Lower lobe of right lung (tissue), 2 donors: ENCODE results near the gene FURIN. TPM values are rescaled to one million over a fixed set of nuclear protein-coding genes. Genes with fewer than 3 reads are reported as not detected.

Experiments
- ATAC-seq, 2 donors: fragments of 200-7000 bp; cut with Tn5 transposase; one replicate each; pipeline ENCODE4 v1.9.1; 2020 to 2022; ENCODE audit warnings: mild to moderate bottlenecking in 2 of 2, moderate library complexity in 2 of 2
- DNase-seq: peaks from one replicate; pipeline ENCODE4 v3.0.0-alpha.2; 2020
- H3K27ac ChIP-seq: fragments of 200-600 bp; one replicate; pipeline ENCODE4 v1.8.0; 2022
- H3K27me3 ChIP-seq: fragments of 200-600 bp; one replicate; pipeline ENCODE4 v1.8.0; 2022; ENCODE audit warnings: low read depth
- H3K36me3 ChIP-seq: fragments of 200-600 bp; one replicate; pipeline ENCODE4 v1.8.0; 2022; ENCODE audit warnings: mild to moderate bottlenecking
- H3K4me1 ChIP-seq: fragments of 200-600 bp; one replicate; pipeline ENCODE4 v1.8.0; 2022
- H3K4me3 ChIP-seq: fragments of 200-600 bp; one replicate; pipeline ENCODE4 v1.8.0; 2022; ENCODE audit warnings: mild to moderate bottlenecking
- H3K9me3 ChIP-seq: fragments of 200-600 bp; one replicate; pipeline ENCODE4 v1.8.0; 2022
- intact Hi-C: fragments of 100-400 bp; cut with DNase I; formaldehyde crosslinking; loops from one replicate; pipeline ENCODE4 v1.11.0; 2022
- total RNA-seq: library from RNA; stranded (reverse); fragmentation: NEBNext Ultra II Directional; extraction: Animal tissue kit (Norgen Biotek cat#: 25700); gene quantifications from one replicate; pipeline ENCODE4 v1.2.1, GENCODE V29; 2021
- TF ChIP-seq, protein P1 (sequence below): fragments of 200-600 bp; IDR thresholded peaks from one replicate; pipeline ENCODE4 v1.8.0; 2022; ENCODE audit warnings: antibody characterized with exemption, mild to moderate bottlenecking
- donor health status: DM: no; HTN: yes; CAD: no; lungs with severe emphysema.

FURIN gene
- total RNA-seq, 1 donor from 2014 or later = 86.5 TPM

DNA sequence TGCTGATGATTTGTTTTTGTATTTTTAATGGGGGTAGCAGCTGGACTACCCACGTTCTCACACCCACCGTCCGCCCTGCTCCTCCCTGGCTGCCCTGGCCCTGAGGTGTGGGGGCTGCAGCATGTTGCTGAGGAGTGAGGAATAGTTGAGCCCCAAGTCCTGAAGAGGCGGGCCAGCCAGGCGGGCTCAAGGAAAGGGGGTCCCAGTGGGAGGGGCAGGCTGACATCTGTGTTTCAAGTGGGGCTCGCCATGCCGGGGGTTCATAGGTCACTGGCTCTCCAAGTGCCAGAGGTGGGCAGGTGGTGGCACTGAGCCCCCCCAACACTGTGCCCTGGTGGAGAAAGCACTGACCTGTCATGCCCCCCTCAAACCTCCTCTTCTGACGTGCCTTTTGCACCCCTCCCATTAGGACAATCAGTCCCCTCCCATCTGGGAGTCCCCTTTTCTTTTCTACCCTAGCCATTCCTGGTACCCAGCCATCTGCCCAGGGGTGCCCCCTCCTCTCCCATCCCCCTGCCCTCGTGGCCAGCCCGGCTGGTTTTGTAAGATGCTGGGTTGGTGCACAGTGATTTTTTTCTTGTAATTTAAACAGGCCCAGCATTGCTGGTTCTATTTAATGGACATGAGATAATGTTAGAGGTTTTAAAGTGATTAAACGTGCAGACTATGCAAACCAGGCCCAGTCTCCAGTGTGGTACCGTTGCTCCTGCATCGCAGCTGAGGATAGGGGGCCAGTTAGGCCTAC, 14.6 kb downstream of the FURIN start:
- Histone ChIP-seq H3K9me3 (no peaks in the 10 kb centered on the region), H3K27me3 (no peaks in the 10 kb centered on the region), H3K27ac (peak overlapping the region; percentile 97), H3K4me1 (peaks cover 38% of the 10 kb centered on the region), H3K4me3 (no peak overlapping the region), H3K36me3 (peaks cover 63% of the 10 kb centered on the region)
- intact Hi-C loops = no loop called here
- TF ChIP-seq, protein P1, sequence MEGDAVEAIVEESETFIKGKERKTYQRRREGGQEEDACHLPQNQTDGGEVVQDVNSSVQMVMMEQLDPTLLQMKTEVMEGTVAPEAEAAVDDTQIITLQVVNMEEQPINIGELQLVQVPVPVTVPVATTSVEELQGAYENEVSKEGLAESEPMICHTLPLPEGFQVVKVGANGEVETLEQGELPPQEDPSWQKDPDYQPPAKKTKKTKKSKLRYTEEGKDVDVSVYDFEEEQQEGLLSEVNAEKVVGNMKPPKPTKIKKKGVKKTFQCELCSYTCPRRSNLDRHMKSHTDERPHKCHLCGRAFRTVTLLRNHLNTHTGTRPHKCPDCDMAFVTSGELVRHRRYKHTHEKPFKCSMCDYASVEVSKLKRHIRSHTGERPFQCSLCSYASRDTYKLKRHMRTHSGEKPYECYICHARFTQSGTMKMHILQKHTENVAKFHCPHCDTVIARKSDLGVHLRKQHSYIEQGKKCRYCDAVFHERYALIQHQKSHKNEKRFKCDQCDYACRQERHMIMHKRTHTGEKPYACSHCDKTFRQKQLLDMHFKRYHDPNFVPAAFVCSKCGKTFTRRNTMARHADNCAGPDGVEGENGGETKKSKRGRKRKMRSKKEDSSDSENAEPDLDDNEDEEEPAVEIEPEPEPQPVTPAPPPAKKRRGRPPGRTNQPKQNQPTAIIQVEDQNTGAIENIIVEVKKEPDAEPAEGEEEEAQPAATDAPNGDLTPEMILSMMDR = no peak
- DNase-seq = no peak
- ATAC-seq = no peak

DNA sequence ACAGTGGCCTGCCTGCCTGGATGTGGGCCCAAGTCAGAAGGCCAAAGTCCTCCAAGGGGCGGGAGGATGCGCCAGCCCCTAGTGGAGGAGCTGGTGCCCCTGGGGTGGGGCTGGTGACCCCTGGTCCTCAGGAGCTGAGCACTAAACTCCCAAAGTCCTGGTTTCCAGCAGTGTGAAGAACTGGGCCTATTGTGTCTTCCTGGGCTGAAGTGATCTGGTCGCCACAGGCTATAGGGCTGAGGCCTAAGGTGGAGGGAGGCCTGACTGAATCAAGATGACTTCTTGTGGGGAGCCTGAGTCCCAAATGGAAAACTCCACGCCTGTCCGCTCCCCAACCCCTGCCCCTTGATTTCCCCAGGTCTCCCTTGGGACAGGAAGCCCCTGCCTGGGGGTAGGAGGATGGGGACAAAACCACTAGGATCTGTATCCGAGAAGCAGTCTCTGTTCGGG, 15.2 kb downstream of the FURIN start:
- TF ChIP-seq, protein P1 = no peak
- peak overlapping the region; percentile 97 for H3K27ac ChIP-seq
- H3K36me3 ChIP-seq = peaks cover 59% of the 10 kb centered on the region
- intact Hi-C loops = no loop called here
- no peaks in the 10 kb centered on the region for H3K27me3 ChIP-seq
- H3K9me3 ChIP-seq = no peaks in the 10 kb centered on the region
- peaks cover 38% of the 10 kb centered on the region for H3K4me1 ChIP-seq
- H3K4me3 ChIP-seq = peak overlapping the region; percentile 77
- ATAC-seq (no peak), DNase-seq (no peak)

DNA sequence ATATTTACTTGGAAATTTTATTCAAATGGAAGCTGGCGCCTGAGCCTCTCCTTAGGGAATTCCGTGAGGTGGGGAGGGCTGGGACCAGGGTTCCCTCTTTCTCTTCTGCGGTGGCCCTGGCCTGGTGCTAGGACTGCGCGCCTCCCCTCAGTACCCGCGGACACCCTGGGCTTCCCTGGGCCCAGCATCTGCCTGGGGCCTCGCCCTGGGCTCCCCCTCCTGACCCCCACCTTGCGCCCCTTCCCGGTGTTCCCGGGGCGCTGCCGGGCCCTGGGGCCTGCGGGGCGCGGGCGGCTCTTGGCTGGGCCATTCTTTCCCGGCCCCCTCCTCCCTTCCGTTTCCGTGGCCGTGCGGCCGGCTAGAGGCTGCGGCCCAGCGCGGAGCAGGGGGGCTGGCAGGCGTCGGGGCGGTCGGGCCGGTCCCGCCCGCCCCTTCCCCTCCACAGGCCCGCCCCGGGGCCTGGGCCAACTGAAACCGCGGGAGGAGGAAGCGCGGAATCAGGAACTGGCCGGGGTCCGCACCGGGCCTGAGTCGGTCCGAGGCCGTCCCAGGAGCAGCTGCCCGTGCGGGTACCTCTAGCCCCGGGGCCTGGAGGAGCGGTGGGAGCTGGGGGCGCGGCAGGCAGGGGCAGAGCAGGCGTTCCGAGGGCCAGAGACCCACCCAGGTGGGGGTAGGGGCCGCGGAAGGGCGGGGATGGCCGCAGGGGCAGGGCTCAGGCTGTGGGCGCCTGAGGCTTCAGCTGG, 15.8 kb downstream of the FURIN start, which contains the start of gene FES:
Gene FES, plus strand, starts transcription at position 529 of the 743 bp plus-strand sequence. CDS start 542 bp downstream, outside the sequence.
- H3K27me3 ChIP-seq = no peaks in the 10 kb centered on the region
- ATAC-seq (peak; percentile 77 to 86), DNase-seq (peak; percentile 89)
- peak within 1 kb of the TSS; percentile 77 for H3K4me3 ChIP-seq
- H3K4me1 ChIP-seq = peaks cover 38% of the 10 kb centered on the region
- peaks cover 58% of the 10 kb centered on the region for H3K36me3 ChIP-seq
- intact Hi-C loops = no loop called here
- H3K9me3 ChIP-seq = no peaks in the 10 kb centered on the region
- H3K27ac ChIP-seq = peak within 1 kb of the TSS; percentile 97
- TF ChIP-seq, protein P1 = no peak

DNA sequence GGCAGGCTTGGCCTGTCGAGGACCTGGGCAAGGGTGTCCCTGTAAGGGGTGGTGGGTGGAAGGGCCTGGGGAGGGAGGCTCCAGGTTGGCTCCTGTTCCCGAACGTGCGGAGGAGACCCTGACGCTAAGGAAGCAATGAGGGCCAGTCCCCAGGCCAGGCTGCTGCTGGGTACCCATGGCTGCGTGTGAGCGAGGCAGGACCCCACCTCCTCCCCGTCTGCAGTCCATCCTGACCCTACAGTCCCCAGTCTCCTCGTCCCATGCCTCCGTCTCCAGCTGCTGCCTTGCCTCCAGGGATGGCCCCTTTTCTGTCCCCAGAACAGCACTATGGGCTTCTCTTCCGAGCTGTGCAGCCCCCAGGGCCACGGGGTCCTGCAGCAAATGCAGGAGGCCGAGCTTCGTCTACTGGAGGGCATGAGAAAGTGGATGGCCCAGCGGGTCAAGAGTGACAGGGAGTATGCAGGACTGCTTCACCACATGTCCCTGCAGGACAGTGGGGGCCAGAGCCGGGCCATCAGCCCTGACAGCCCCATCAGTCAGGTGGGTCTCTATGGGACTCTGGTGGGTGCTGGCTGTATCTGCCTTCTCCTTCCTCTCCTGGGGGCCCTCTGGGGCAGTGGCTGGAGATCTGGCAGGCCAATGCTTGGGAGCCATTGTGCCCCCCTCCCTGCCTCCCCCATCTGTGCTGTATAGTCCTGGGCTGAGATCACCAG, 16.5 kb downstream of the FURIN start:
- H3K4me3 ChIP-seq = peak overlapping the region; percentile 77
- intact Hi-C loops = loop anchor here (5.0 kb wide), 1 partner anchor 238 kb away; no protein-coding TSS in a partner anchor
- H3K27ac ChIP-seq = peak overlapping the region; percentile 97
- H3K9me3 ChIP-seq = no peaks in the 10 kb centered on the region
- peaks cover 38% of the 10 kb centered on the region for H3K4me1 ChIP-seq
- H3K36me3 ChIP-seq = peaks cover 58% of the 10 kb centered on the region
- ATAC-seq (peak; percentile 3 to 6), DNase-seq (peak; percentile 50)
- H3K27me3 ChIP-seq = no peaks in the 10 kb centered on the region
- TF ChIP-seq, protein P1 = no peak
